ENCODE data around the gene CD48.

- TF ChIP-seq CTCF (IDR thresholded peaks at IDR 0.05), result no peak
- no peak for TF ChIP-seq POLR2A (IDR thresholded peaks at IDR 0.05)
Measured at GRCh38 chr1:160657250-160657781, 54.3 kb downstream of the CD48 start.
